ENCODE data around the gene PDE12. TPM values are rescaled to one million over a fixed set of nuclear protein-coding genes. Genes with fewer than 3 reads are reported as not detected.

The PDE12 gene
- total and polyA plus RNA-seq, 7 donors = 4.8 to 17.9 (median 11.4) TPM

DNA sequence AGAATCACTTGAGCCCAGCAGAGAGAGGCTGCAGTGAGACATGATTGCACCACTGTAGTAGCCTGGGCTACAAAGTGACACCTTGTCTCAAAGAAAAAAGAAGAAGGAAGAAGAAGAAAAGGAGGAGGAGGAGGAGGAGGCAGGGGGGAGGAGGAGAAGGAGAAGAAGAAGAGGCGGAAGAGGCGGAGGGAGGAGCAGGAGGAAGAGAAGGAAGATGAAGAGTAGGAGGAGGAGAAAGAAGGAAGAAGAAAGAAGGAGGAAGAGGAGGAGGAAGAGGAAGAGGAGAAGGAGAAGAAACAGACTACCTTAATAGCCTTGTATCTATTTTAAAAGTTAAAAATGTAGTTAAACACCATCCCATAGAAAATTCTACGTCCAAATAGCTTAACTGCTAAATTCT lies 60.2 kb downstream of the PDE12 start:
- H3K9me3 ChIP-seq = no peaks in the 10 kb centered on the region
- intact Hi-C loops (cut with DNase I) = no loop called here

More for the DNA sequence above, 60.2 kb downstream of the PDE12 start:
- no peak overlapping the region for H3K27ac ChIP-seq
- no peaks in the 10 kb centered on the region for H3K27me3 ChIP-seq
- no peaks in the 10 kb centered on the region for H3K4me1 ChIP-seq
- H3K36me3 ChIP-seq = peaks cover 0 to 19% (median 0%) of the 10 kb centered on the region in 4 donors
- 59 to 77% methylated on average over 3 of the region's 3 CpGs for WGBS, 2 donors
- DNase-seq = no peak
- TF ChIP-seq POLR2AphosphoS5 (IDR thresholded peaks at IDR 0.05) (no peak), POLR2A (IDR thresholded peaks at IDR 0.05) (no peak), EP300 (IDR thresholded peaks at IDR 0.05) (no peak)
- TF ChIP-seq, protein P1, sequence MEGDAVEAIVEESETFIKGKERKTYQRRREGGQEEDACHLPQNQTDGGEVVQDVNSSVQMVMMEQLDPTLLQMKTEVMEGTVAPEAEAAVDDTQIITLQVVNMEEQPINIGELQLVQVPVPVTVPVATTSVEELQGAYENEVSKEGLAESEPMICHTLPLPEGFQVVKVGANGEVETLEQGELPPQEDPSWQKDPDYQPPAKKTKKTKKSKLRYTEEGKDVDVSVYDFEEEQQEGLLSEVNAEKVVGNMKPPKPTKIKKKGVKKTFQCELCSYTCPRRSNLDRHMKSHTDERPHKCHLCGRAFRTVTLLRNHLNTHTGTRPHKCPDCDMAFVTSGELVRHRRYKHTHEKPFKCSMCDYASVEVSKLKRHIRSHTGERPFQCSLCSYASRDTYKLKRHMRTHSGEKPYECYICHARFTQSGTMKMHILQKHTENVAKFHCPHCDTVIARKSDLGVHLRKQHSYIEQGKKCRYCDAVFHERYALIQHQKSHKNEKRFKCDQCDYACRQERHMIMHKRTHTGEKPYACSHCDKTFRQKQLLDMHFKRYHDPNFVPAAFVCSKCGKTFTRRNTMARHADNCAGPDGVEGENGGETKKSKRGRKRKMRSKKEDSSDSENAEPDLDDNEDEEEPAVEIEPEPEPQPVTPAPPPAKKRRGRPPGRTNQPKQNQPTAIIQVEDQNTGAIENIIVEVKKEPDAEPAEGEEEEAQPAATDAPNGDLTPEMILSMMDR (IDR thresholded peaks at IDR 0.05) = no peak
- no peak overlapping the region for H3K4me3 ChIP-seq

Small RNAs within 50 kb of the gene (small RNA-seq; reads per million reads assigned to genes)
- 0 reads per million in 3 donors for gene RNU6-108P
- 0 reads per million in 3 donors for gene RNU6-1181P
- gene RNU6-483P = 0 reads per million in 3 donors

Other genes starting within 250 kb of the PDE12 start
- gene DNAH12, start 11.9 kb upstream of the PDE12 start, total RNA-seq = under 1 TPM in 2 of 4 donors, not detected in 2; 0.27 to 0.28 TPM
- gene DNAH12, start 11.9 kb upstream of the PDE12 start, polyA plus RNA-seq = under 1 TPM in 1 of 3 donors, not detected in 2; 0.16 TPM
- 10 to 100 TPM; 88.1 to 96.9 (median 89.3) TPM for gene ARF4, start 41.1 kb downstream of the PDE12 start, total RNA-seq
- gene ARF4, start 41.1 kb downstream of the PDE12 start, polyA plus RNA-seq = 100 to 1,000 TPM; 162 to 290 (median 168) TPM
- gene DENND6A, start 136.8 kb downstream of the PDE12 start, total RNA-seq = 10 to 100 TPM; 23.8 to 51.7 (median 38.4) TPM
- 1 to 10 TPM; 6.0 to 8.6 (median 8.6) TPM for gene DENND6A, start 136.8 kb downstream of the PDE12 start, polyA plus RNA-seq
- 100 to 1,000 TPM; 300 to 745 (median 456) TPM for gene SLMAP, start 200.0 kb downstream of the PDE12 start, total RNA-seq
- 10 to 100 TPM; 28.2 to 32.7 (median 31.4) TPM for gene SLMAP, start 200.0 kb downstream of the PDE12 start, polyA plus RNA-seq